NT2/D1 (cell line): ENCODE data around the gene SOX4.

Source experiments
- SUZ12 ChIP-seq: IDR thresholded peaks from 2 replicates; pipeline ENCODE4 v1.6.1; 2011; ENCODE audit not compliant: insufficient read length, insufficient read depth; ENCODE audit errors: extremely low read depth
- ZNF274 ChIP-seq: IDR thresholded peaks from 2 replicates; pipeline ENCODE4 v1.6.1; 2011; ENCODE audit warnings: mild to moderate bottlenecking, low read depth, low read length

GRCh38 chr6:21591446-21591845 lies 2.1 kb upstream of the SOX4 start:
- no peak for TF ChIP-seq SUZ12
- TF ChIP-seq ZNF274: no peak
